Ishikawa (cell line): ENCODE measurements around the gene FHL2.

Source experiments
- EP300 ChIP-seq: IDR thresholded peaks from 2 replicates; pipeline ENCODE4 v1.6.1; 2012; ENCODE audit warnings: borderline replicate concordance
- FOXM1 ChIP-seq: IDR thresholded peaks from 2 replicates; pipeline ENCODE4 v1.6.1; 2012; ENCODE audit warnings: low read depth, borderline replicate concordance
- RAD21 ChIP-seq: IDR thresholded peaks from 2 replicates; pipeline ENCODE4 v1.6.1; 2012; ENCODE audit warnings: low read depth
- REST ChIP-seq: IDR thresholded peaks from 2 replicates; pipeline ENCODE4 v1.6.1; 2012; ENCODE audit warnings: low read depth, mild to moderate bottlenecking
- TAF1 ChIP-seq: IDR thresholded peaks from 2 replicates; pipeline ENCODE4 v1.6.1; 2012; ENCODE audit warnings: low read depth, mild to moderate bottlenecking
- USF1 ChIP-seq: IDR thresholded peaks from 2 replicates; pipeline ENCODE4 v1.6.1; 2012
- TF ChIP-seq, protein P1 (sequence below): IDR thresholded peaks from 2 replicates; pipeline ENCODE4 v1.6.1; 2012

- TF ChIP-seq FOXM1: no peak
- no peak for TF ChIP-seq RAD21
- TF ChIP-seq REST: no peak
- TF ChIP-seq TAF1: no peak
- TF ChIP-seq EP300: no peak
- TF ChIP-seq, protein P1, sequence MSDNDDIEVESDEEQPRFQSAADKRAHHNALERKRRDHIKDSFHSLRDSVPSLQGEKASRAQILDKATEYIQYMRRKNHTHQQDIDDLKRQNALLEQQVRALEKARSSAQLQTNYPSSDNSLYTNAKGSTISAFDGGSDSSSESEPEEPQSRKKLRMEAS: no peak
- no peak for TF ChIP-seq USF1
Measured at GRCh38 chr2:105324101-105324500, 74.8 kb downstream of the FHL2 start.
